HEK293 (cell line): ENCODE results near the gene SFXN1.
A peak's percentile ranks its signal among the peaks of the same experiment; 100 is the strongest.
"Not testable (repeated sequence)": the region's sequence is repeated elsewhere in the genome, so short reads cannot be mapped to it uniquely, and the experiment has no call there.

Experiments
- CTCF ChIA-PET: fragments of 350-600 bp; formaldehyde crosslinking; extraction: SDS; loops from one replicate; lab custom pipeline; 2021; ENCODE audit warnings: antibody characterized with exemption; lab: Yijun Ruan, JAX
- POLR2A ChIA-PET: fragments of 300-600 bp; formaldehyde crosslinking; extraction: SDS; loops from one replicate; lab custom pipeline; 2020; ENCODE audit warnings: antibody characterized with exemption, inconsistent platforms; lab: Yijun Ruan, JAX
- H3K27ac ChIP-seq: fragments of 200-500 bp; sonication (Bioruptor generic); 2 replicates; pipeline ENCODE4 v1.5.1; 2014; ENCODE audit warnings: low read depth, low read length, control low read depth, inconsistent platforms; ENCODE audit errors: extremely low read depth
- H3K36me3 ChIP-seq, 2 experiments: fragments of 200-500 bp in 1 of 2; sonication (Bioruptor generic) in 1 of 2; 1 replicate in 1 of 2; 2 replicates in 1 of 2; pipeline ENCODE4 v1.5.1; 2014 to 2017; ENCODE audit warnings: inconsistent platforms in 2 of 2, low read length in 2 of 2; ENCODE audit not compliant: control insufficient read depth in 2 of 2, insufficient read depth in 1 of 2
- H3K4me1 ChIP-seq: fragments of 200-500 bp; sonication (Bioruptor generic); 2 replicates; pipeline ENCODE4 v1.5.1; 2014; ENCODE audit warnings: mild to moderate bottlenecking, low read length, inconsistent platforms; ENCODE audit not compliant: control insufficient read depth, insufficient read depth
- H3K4me3 ChIP-seq: 2 replicates; pipeline ENCODE4 v1.5.1; 2011; ENCODE audit warnings: low read depth, mild to moderate bottlenecking, control low read depth, low read length, moderate library complexity
- H3K9me3 ChIP-seq: fragments of 200-500 bp; sonication (Bioruptor generic); 2 replicates; pipeline ENCODE4 v1.5.1; 2014; ENCODE audit warnings: low read depth, low read length, inconsistent platforms; ENCODE audit not compliant: control insufficient read depth, insufficient read depth
- GLIS1 ChIP-seq: fragments of 450-650 bp; formaldehyde crosslinking; IDR thresholded peaks from 2 replicates; pipeline ENCODE4 v1.5.1; 2016; ENCODE audit warnings: missing biosample characterization, missing genetic modification characterization
- GLIS2 ChIP-seq: fragments of 450-650 bp; formaldehyde crosslinking; IDR thresholded peaks from 2 replicates; pipeline ENCODE4 v1.5.1; 2016; ENCODE audit warnings: missing biosample characterization, missing genetic modification characterization
- KLF10 ChIP-seq: fragments of 450-650 bp; IDR thresholded peaks from 2 replicates; pipeline ENCODE4 v1.5.1; 2018; ENCODE audit warnings: missing biosample characterization, mild to moderate bottlenecking, missing genetic modification characterization
- SCRT2 ChIP-seq: fragments of 450-650 bp; formaldehyde crosslinking; IDR thresholded peaks from 2 replicates; pipeline ENCODE4 v1.5.1; 2016; ENCODE audit warnings: missing biosample characterization, missing genetic modification characterization
- SP7 ChIP-seq: fragments of 450-650 bp; formaldehyde crosslinking; IDR thresholded peaks from 2 replicates; pipeline ENCODE4 v1.5.1; 2016; ENCODE audit warnings: missing biosample characterization, missing genetic modification characterization
- ZBTB11 ChIP-seq: fragments of 450-650 bp; formaldehyde crosslinking; conservative IDR thresholded peaks from 2 replicates; pipeline ENCODE4 v1.5.1; 2016; ENCODE audit warnings: low read depth, missing biosample characterization, missing genetic modification characterization
- ZBTB17 ChIP-seq: fragments of 450-650 bp; formaldehyde crosslinking; IDR thresholded peaks from 2 replicates; pipeline ENCODE4 v1.5.1; 2016; ENCODE audit warnings: missing biosample characterization, missing genetic modification characterization
- ZBTB26 ChIP-seq: fragments of 450-650 bp; formaldehyde crosslinking; optimal IDR thresholded peaks from 2 replicates; pipeline ENCODE3; 2016; ENCODE audit warnings: missing biosample characterization, mild to moderate bottlenecking, missing genetic modification characterization
- ZBTB8A ChIP-seq: fragments of 450-650 bp; formaldehyde crosslinking; IDR thresholded peaks from 2 replicates; pipeline ENCODE4 v1.5.1; 2016; ENCODE audit warnings: missing biosample characterization, missing genetic modification characterization
- ZFP37 ChIP-seq: fragments of 450-650 bp; formaldehyde crosslinking; IDR thresholded peaks from 2 replicates; pipeline ENCODE4 v1.5.1; 2016; ENCODE audit warnings: missing biosample characterization, missing genetic modification characterization
- ZIC2 ChIP-seq: fragments of 450-650 bp; formaldehyde crosslinking; IDR thresholded peaks from 2 replicates; pipeline ENCODE4 v1.5.1; 2016; ENCODE audit warnings: missing biosample characterization, missing genetic modification characterization
- ZNF2 ChIP-seq: fragments of 450-650 bp; formaldehyde crosslinking; IDR thresholded peaks from 2 replicates; pipeline ENCODE4 v1.5.1; 2016; ENCODE audit warnings: missing biosample characterization, missing genetic modification characterization
- ZNF518A ChIP-seq: fragments of 450-650 bp; formaldehyde crosslinking; conservative IDR thresholded peaks from 2 replicates; pipeline ENCODE4 v1.5.1; 2016; ENCODE audit warnings: low read depth, missing biosample characterization, missing genetic modification characterization
- ZNF561 ChIP-seq: fragments of 450-650 bp; IDR thresholded peaks from 2 replicates; pipeline ENCODE4 v1.5.1; 2018; ENCODE audit warnings: missing biosample characterization, missing genetic modification characterization, borderline replicate concordance
- ZNF600 ChIP-seq: fragments of 450-650 bp; formaldehyde crosslinking; IDR thresholded peaks from 2 replicates; pipeline ENCODE4 v1.5.1; 2016; ENCODE audit warnings: missing biosample characterization, missing genetic modification characterization
- ZNF610 ChIP-seq: fragments of 450-650 bp; formaldehyde crosslinking; IDR thresholded peaks from 2 replicates; pipeline ENCODE4 v1.5.1; 2016; ENCODE audit warnings: missing biosample characterization, missing genetic modification characterization, borderline replicate concordance
- ZNF629 ChIP-seq: fragments of 450-650 bp; formaldehyde crosslinking; IDR thresholded peaks from 2 replicates; pipeline ENCODE4 v1.5.1; 2017; ENCODE audit warnings: missing biosample characterization, missing genetic modification characterization
- ZNF707 ChIP-seq: fragments of 450-650 bp; formaldehyde crosslinking; IDR thresholded peaks from 2 replicates; pipeline ENCODE4 v1.5.1; 2016; ENCODE audit warnings: missing biosample characterization, missing genetic modification characterization
- ZSCAN30 ChIP-seq: fragments of 450-650 bp; IDR thresholded peaks from 2 replicates; pipeline ENCODE4 v1.5.1; 2018; ENCODE audit warnings: missing biosample characterization, mild to moderate bottlenecking, missing genetic modification characterization, moderate library complexity
- TF ChIP-seq, protein P1 (sequence below): fragments of 450-650 bp; formaldehyde crosslinking; IDR thresholded peaks from 2 replicates; pipeline ENCODE4; 2016; ENCODE audit warnings: missing biosample characterization, missing genetic modification characterization

Gene SFXN1

GRCh38 chr5:175534070-175534932 is 55.9 kb downstream of the SFXN1 start (continued):
- TF ChIP-seq ZBTB11 (tag by site-specific recombination) (peak; percentile 27; the same call in 1 of the 2 replicates), ZFP37 (tag by site-specific recombination) (0 out of 2 replicates have a peak, but pooled peaks have one; percentile 24), GLIS2 (tag by site-specific recombination) (peak; percentile 76), ZNF707 (no peak), GLIS1 (peak; percentile 83), ZNF518A (tag by site-specific recombination) (no peak), ZBTB8A (tag by site-specific recombination) (0 out of 2 replicates have a peak, but pooled peaks have one; percentile 27), SP7 (tag by site-specific recombination) (peak; percentile 28; the same call in 1 of the 2 replicates), ZSCAN30 (tag by site-specific recombination) (peak; percentile 51; the same call in 1 of the 2 replicates), KLF10 (tag by site-specific recombination) (no peak), ZNF629 (tag by site-specific recombination) (0 out of 2 replicates have a peak, but pooled peaks have one; percentile 13), ZIC2 (peak; percentile 98), ZNF561 (tag by site-specific recombination) (peak; percentile 46; the same call in 1 of the 2 replicates), ZBTB26 (tag by site-specific recombination) (peak; percentile 54), ZNF600 (tag by site-specific recombination) (0 out of 2 replicates have a peak, but pooled peaks have one; percentile 17), ZNF2 (tag by site-specific recombination) (peak; percentile 74), SCRT2 (tag by site-specific recombination) (0 out of 2 replicates have a peak, but pooled peaks have one; percentile 51), ZBTB17 (peak; percentile 96), ZNF610 (tag by site-specific recombination) (peak; percentile 44; the same call in 1 of the 2 replicates)
- TF ChIP-seq, protein P1, sequence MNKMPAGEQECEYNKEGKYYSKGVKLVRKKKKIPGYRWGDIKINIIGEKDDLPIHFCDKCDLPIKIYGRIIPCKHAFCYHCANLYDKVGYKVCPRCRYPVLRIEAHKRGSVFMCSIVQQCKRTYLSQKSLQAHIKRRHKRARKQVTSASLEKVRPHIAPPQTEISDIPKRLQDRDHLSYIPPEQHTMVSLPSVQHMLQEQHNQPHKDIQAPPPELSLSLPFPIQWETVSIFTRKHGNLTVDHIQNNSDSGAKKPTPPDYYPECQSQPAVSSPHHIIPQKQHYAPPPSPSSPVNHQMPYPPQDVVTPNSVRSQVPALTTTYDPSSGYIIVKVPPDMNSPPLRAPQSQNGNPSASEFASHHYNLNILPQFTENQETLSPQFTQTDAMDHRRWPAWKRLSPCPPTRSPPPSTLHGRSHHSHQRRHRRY (tag by site-specific recombination), result no peak

GRCh38 chr5:175535331-175535730 is 57.0 kb downstream of the SFXN1 start:
- H3K27ac ChIP-seq, POLR2A ChIA-PET: not testable (repeated sequence)
- CTCF ChIA-PET, result interaction anchor here (0.9 to 10.9 kb wide), 16 partner anchors 7 to 195 kb away, joined by 3 to 111 read pairs (median 7); no protein-coding TSS in a partner anchor

More at GRCh38 chr5:175535331-175535730, 57.0 kb downstream of the SFXN1 start:
- H3K36me3 ChIP-seq, H3K9me3 ChIP-seq, H3K4me1 ChIP-seq, H3K4me3 ChIP-seq: not testable (repeated sequence)
